ENCODE data around the gene FDPS.

FDPS gene

DNA sequence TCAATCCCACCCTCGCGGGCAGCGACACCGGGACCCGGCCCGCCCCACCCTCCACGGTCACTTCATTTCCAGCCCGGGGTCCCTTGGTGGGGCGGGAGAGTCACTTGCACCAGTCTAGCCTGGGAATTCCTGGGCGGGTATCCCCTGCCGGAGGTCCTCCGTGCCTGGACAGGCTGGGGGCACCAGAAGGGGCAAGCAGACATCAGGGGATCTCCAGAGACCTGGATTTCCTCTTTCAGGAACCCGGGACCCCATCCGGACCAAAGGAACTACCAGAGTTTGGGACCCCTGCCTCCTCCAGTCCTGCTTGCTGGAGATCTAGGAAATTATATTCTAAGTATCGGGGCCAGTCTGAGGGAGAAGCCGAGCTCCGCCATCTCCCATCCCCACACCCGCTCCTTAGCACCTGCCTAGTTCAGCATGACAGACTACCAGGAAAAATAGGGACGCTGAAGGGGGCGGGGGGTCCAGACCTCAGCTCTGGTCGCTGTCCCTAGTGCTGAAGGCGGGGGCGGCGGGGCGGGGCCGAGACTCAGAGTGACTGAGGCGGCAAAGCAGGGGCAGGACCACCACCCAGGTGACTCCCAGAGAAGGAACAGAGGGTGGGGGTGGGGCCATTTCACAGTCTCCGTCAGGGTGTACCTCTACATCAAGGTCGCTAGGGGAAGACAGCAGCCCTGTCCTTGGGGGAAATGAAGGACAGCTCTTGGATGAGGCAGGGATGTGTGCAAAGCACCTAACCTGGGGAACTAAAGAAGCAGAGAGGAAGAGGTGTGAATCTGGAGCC is 30.6 kb upstream of the FDPS start:
- no peak for DNase-seq (ENCODE audit: insufficient read length, low spot score)
- TF ChIP-seq, protein P1, sequence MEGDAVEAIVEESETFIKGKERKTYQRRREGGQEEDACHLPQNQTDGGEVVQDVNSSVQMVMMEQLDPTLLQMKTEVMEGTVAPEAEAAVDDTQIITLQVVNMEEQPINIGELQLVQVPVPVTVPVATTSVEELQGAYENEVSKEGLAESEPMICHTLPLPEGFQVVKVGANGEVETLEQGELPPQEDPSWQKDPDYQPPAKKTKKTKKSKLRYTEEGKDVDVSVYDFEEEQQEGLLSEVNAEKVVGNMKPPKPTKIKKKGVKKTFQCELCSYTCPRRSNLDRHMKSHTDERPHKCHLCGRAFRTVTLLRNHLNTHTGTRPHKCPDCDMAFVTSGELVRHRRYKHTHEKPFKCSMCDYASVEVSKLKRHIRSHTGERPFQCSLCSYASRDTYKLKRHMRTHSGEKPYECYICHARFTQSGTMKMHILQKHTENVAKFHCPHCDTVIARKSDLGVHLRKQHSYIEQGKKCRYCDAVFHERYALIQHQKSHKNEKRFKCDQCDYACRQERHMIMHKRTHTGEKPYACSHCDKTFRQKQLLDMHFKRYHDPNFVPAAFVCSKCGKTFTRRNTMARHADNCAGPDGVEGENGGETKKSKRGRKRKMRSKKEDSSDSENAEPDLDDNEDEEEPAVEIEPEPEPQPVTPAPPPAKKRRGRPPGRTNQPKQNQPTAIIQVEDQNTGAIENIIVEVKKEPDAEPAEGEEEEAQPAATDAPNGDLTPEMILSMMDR (IDR thresholded peaks at IDR 0.05; ENCODE audit: insufficient read depth, missing control alignments): peak; percentile 35
- FAIRE-seq: no peak

DNA sequence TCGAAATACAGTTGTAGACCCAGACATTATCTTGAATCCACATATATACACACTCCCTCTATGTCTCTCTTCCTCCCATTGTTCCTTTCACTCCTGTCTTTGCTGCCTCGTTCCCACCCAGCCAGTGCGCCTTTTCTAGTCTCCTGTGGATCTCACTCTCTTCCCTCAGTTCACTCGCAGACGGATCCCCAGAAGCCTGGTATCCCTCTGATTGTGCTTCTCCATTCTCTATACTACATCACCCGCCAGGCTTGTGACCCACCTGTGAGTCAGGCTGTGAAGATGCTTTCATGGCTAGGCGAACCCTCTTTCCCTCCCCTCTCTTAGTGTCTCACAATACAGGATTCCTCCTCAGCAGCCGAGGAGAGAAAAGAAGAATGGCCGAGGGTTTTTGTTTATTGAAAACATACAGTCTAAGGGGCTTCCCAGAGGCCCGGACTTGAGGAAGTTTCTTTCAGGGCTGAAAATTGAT is 29.9 kb upstream of the FDPS start:
- TF ChIP-seq, protein P1 (IDR thresholded peaks at IDR 0.05; ENCODE audit: insufficient read depth, missing control alignments): no peak
- DNase-seq (ENCODE audit: insufficient read length, low spot score): no peak
- FAIRE-seq: no peak

DNA sequence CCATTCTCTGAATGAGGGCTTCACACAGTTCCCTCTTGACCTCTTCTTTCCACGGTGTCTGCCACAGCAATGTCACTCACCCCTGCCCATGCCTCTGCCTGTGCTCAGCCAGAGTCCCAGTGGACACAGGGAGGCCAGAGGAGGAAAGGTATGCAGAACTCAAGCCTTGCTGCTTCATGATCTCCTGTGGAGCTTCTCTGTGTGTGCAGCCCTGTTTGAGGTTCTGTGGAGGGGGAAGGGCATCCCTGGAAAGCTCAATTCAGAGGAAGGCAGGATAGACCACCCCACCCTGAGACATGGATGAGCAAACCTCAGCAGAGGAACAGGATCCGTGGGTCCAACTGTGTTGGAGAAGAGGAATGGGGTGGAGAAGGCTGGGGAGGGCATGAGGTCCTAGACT is 29.4 kb upstream of the FDPS start:
- TF ChIP-seq, protein P1 (IDR thresholded peaks at IDR 0.05; ENCODE audit: insufficient read depth, missing control alignments): no peak
- FAIRE-seq (no peak), DNase-seq (ENCODE audit: insufficient read length, low spot score) (no peak)

DNA sequence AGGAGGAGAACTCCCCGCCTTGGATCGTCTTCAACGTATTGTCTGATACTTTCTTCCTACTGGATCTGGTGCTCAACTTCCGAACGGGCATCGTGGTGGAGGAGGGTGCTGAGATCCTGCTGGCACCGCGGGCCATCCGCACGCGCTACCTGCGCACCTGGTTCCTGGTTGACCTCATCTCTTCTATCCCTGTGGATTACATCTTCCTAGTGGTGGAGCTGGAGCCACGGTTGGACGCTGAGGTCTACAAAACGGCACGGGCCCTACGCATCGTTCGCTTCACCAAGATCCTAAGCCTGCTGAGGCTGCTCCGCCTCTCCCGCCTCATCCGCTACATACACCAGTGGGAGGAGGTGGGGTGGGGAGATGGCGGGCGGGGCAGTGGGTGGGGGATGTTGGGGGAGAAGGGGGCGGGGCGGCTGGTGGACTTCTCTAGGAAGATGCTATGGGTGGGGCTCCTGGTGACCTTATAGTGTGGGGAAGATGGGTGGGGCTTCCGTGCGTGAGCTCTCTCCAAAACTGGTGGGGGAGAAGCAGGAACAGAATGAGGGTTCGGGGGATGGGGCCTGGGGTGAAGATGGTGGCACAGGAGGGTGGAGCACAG is 26.1 kb upstream of the FDPS start:
- TF ChIP-seq, protein P1 (IDR thresholded peaks at IDR 0.05; ENCODE audit: insufficient read depth, missing control alignments): no peak
- DNase-seq (ENCODE audit: insufficient read length, low spot score): no peak

DNA sequence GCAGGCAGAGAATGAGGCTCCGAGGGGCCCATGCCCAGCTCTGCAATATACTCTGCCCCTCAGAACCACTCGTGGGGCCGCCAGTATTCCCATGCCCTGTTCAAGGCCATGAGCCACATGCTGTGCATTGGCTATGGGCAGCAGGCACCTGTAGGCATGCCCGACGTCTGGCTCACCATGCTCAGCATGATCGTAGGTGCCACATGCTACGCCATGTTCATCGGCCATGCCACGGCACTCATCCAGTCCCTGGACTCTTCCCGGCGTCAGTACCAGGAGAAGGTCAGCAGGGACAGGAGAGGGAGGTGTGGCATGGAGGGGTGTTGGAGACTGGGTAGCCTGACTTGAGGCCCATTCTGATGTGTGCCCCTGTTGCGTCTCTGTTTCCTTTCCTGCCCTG is 24.2 kb upstream of the FDPS start:
- no peak for DNase-seq (ENCODE audit: insufficient read length, low spot score)
- no peak for FAIRE-seq
- TF ChIP-seq, protein P1 (IDR thresholded peaks at IDR 0.05; ENCODE audit: insufficient read depth, missing control alignments): no peak

More for the DNA sequence above, 26.1 kb upstream of the FDPS start:
- no peak for FAIRE-seq

DNA sequence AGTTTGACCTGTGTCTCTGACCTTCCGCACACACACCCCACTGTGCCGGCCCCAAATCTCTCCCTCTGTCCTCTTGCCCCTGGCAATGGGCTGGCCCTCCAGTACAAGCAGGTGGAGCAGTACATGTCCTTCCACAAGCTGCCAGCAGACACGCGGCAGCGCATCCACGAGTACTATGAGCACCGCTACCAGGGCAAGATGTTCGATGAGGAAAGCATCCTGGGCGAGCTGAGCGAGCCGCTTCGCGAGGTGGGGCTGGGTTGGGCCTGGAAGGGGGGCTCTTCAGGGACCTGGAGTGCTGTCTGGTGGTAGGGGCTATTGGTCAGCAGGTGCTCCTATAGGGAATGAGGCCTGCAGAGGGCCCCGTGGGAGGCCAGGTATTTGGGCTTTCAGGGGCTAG is 23.6 kb upstream of the FDPS start:
- no peak for FAIRE-seq
- TF ChIP-seq, protein P1 (IDR thresholded peaks at IDR 0.05; ENCODE audit: insufficient read depth, missing control alignments): no peak
- DNase-seq (ENCODE audit: insufficient read length, low spot score): no peak

DNA sequence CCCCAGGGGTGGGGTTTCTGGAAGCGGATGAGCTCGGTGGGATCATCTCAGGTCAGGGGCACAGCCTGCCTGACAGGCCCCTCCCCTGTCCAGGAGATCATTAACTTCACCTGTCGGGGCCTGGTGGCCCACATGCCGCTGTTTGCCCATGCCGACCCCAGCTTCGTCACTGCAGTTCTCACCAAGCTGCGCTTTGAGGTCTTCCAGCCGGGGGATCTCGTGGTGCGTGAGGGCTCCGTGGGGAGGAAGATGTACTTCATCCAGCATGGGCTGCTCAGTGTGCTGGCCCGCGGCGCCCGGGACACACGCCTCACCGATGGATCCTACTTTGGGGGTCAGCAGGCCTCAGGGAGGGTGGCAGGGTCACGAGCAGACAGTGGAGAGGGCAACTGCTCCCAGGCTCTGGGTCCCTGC is 23.0 kb upstream of the FDPS start:
- TF ChIP-seq, protein P1 (IDR thresholded peaks at IDR 0.05; ENCODE audit: insufficient read depth, missing control alignments): no peak
- FAIRE-seq (no peak), DNase-seq (ENCODE audit: insufficient read length, low spot score) (no peak)
